ENCODE data around the gene AMH. TPM values are rescaled to one million over a fixed set of nuclear protein-coding genes. Genes with fewer than 3 reads are reported as not detected.

AMH gene
- total RNA-seq, 1 donor from 2014 or later: 3.5 TPM

- no peaks in the 10 kb centered on the region for H3K27me3 ChIP-seq
- Mint-ChIP-seq H3K27ac (no peak overlapping the region), H3K27me3 (ENCODE audit: insufficient read depth, low read depth) (peaks cover 5% of the 10 kb centered on the region), H3K36me3 (peaks cover 20% of the 10 kb centered on the region), H3K4me1 (no peaks in the 10 kb centered on the region), H3K9me3 (no peaks in the 10 kb centered on the region), H3K4me3 (no peak overlapping the region)
- no peak for TF ChIP-seq EZH2phosphoT487 (IDR thresholded peaks at IDR 0.05)
- TF ChIP-seq CTCF (IDR thresholded peaks at IDR 0.05): no peak
- TF ChIP-seq EZH2 (IDR thresholded peaks at IDR 0.05): no peak
- no peak overlapping the region for H3K9ac ChIP-seq
- no peaks in the 10 kb centered on the region for H3F3A ChIP-seq (ENCODE audit: low read depth)
- no peaks in the 10 kb centered on the region for H3K9me3 ChIP-seq (ENCODE audit: low read depth)
- H3K27ac ChIP-seq: no peak overlapping the region
- H3K36me3 ChIP-seq: no peaks in the 10 kb centered on the region
- no peaks in the 10 kb centered on the region for H4K20me1 ChIP-seq (ENCODE audit: low read depth)
- no peak overlapping the region for H3K4me2 ChIP-seq
- no peak overlapping the region for H3K4me3 ChIP-seq
- H3K79me2 ChIP-seq (ENCODE audit: low read depth): no peaks in the 10 kb centered on the region
- no peak overlapping the region for H2AFZ ChIP-seq (replicated peaks)
- H3K4me1 ChIP-seq: no peaks in the 10 kb centered on the region
- DNase-seq (ENCODE audit: low spot score): no peak
These were observed 32.5 kb upstream of the AMH start for GRCh38 chr19:2216361-2217225.

GRCh38 chr19:2217591-2217990 is 31.5 kb upstream of the AMH start:
- Histone ChIP-seq H3K9ac (no peak overlapping the region), H3K79me2 (ENCODE audit: low read depth) (no peaks in the 10 kb centered on the region), H2AFZ (replicated peaks) (no peak overlapping the region), H3F3A (ENCODE audit: low read depth) (no peaks in the 10 kb centered on the region), H3K9me3 (ENCODE audit: low read depth) (no peaks in the 10 kb centered on the region), H3K27ac (no peak overlapping the region), H3K4me1 (no peaks in the 10 kb centered on the region), H3K4me3 (no peak overlapping the region), H3K4me2 (no peak overlapping the region), H3K27me3 (no peaks in the 10 kb centered on the region), H3K36me3 (no peaks in the 10 kb centered on the region), H4K20me1 (ENCODE audit: low read depth) (no peaks in the 10 kb centered on the region)
- no peaks in the 10 kb centered on the region for H3K9me3 Mint-ChIP-seq
- no peak for DNase-seq (ENCODE audit: low spot score)
- no peak overlapping the region for H3K27ac Mint-ChIP-seq
- peak overlapping the region; percentile 15 for H3K4me3 Mint-ChIP-seq
- no peaks in the 10 kb centered on the region for H3K27me3 Mint-ChIP-seq (ENCODE audit: insufficient read depth, low read depth)
- no peaks in the 10 kb centered on the region for H3K4me1 Mint-ChIP-seq
- TF ChIP-seq EZH2phosphoT487 (IDR thresholded peaks at IDR 0.05): no peak
- TF ChIP-seq EZH2 (IDR thresholded peaks at IDR 0.05): no peak
- TF ChIP-seq CTCF (IDR thresholded peaks at IDR 0.05): no peak
- peaks cover 15% of the 10 kb centered on the region for H3K36me3 Mint-ChIP-seq

GRCh38 chr19:2219726-2220125 is 29.4 kb upstream of the AMH start:
- Histone ChIP-seq H3K27ac (no peak overlapping the region), H3K27me3 (no peaks in the 10 kb centered on the region), H3K79me2 (ENCODE audit: low read depth) (no peaks in the 10 kb centered on the region), H4K20me1 (ENCODE audit: low read depth) (no peaks in the 10 kb centered on the region), H3K9me3 (ENCODE audit: low read depth) (no peaks in the 10 kb centered on the region), H3K36me3 (no peaks in the 10 kb centered on the region), H3K9ac (no peak overlapping the region), H3K4me3 (no peak overlapping the region), H3K4me1 (no peaks in the 10 kb centered on the region), H3F3A (ENCODE audit: low read depth) (no peaks in the 10 kb centered on the region), H3K4me2 (no peak overlapping the region), H2AFZ (replicated peaks) (no peak overlapping the region)
- Mint-ChIP-seq H3K36me3 (peaks cover 21% of the 10 kb centered on the region), H3K27me3 (ENCODE audit: insufficient read depth, low read depth) (peaks cover 4% of the 10 kb centered on the region), H3K4me1 (no peaks in the 10 kb centered on the region), H3K4me3 (no peak overlapping the region), H3K9me3 (no peaks in the 10 kb centered on the region), H3K27ac (no peak overlapping the region)
- TF ChIP-seq EZH2phosphoT487 (IDR thresholded peaks at IDR 0.05) (no peak), EZH2 (IDR thresholded peaks at IDR 0.05) (no peak), CTCF (IDR thresholded peaks at IDR 0.05) (no peak)
- DNase-seq (ENCODE audit: low spot score): no peak
